Measurements from ENCODE around the gene S100PBP. TPM values are rescaled to one million over a fixed set of nuclear protein-coding genes. Genes with fewer than 3 reads are reported as not detected.
A peak's percentile ranks its signal among the peaks of the same experiment; 100 is the strongest.

The S100PBP gene
- polyA plus RNA-seq, 3 donors: 6.6 to 17.4 (median 7.1) TPM

GRCh38 chr1:32817815-32818786 is 648 bp downstream of the S100PBP start:
- peaks cover 93% of the 10 kb centered on the region for H3K79me2 ChIP-seq (ENCODE audit: insufficient read depth, low read length)
- H3K4me2 ChIP-seq (replicated peaks; ENCODE audit: extremely low read depth, low read length, poor library complexity, severe bottlenecking): peak overlapping the region; percentile 96
- Mint-ChIP-seq H3K27me3 (ENCODE audit: low read depth in 3 of 3) (peaks cover 0 to 2% (median 1%) of the 10 kb centered on the region in 3 donors), H3K4me1 (peaks cover 45% of the 10 kb centered on the region), H3K36me3 (peaks cover 2 to 5% of the 10 kb centered on the region in 2 donors), H3K9me3 (no peaks in the 10 kb centered on the region), H3K4me3 (peak overlapping the region; percentile 92 to 99), H3K27ac (peak overlapping the region; percentile 92 to 98 (median 96))
- WGBS (ENCODE audit: insufficient coverage): 2% methylated on average over 43 of the region's 51 CpGs
- intact Hi-C loops (cut with micrococcal nuclease): loop anchor here (5.0 kb wide), 3 partner anchors 161 to 426 kb away; partner anchors contain the start of genes BSDC1 (in 1 of the 2), RBBP4 (in 1 of the 2) and ZBTB8OS (in 1 of the 2)
- no peaks in the 10 kb centered on the region for H3K9me3 ChIP-seq (replicated peaks in 1 of 2; ENCODE audit: control insufficient read depth in 1 of 2, insufficient read depth in 1 of 2, low read length in 2 of 2)
- peak overlapping the region; percentile 93 for H3K9ac ChIP-seq (ENCODE audit: insufficient read depth, low read length, poor library complexity, severe bottlenecking)
- peak overlapping the region; percentile 85 to 93 for H3K27ac ChIP-seq (ENCODE audit: low read depth in 1 of 2, low read length in 2 of 2)
- no peaks in the 10 kb centered on the region for H3K36me3 ChIP-seq (replicated peaks in 1 of 2; ENCODE audit: control insufficient read depth in 1 of 2, insufficient read depth in 2 of 2, low read length in 2 of 2)
- peak overlapping the region; percentile 64 to 100 (median 97) for H3K4me3 ChIP-seq (replicated peaks in 1 of 3; ENCODE audit: low read depth in 2 of 3, low read length in 3 of 3)
- H2AFZ ChIP-seq (ENCODE audit: insufficient read depth, low read depth, low read length, poor library complexity, severe bottlenecking): peak overlapping the region; percentile 98
- peaks cover 30 to 46% of the 10 kb centered on the region in 2 donors for H3K4me1 ChIP-seq (ENCODE audit: control insufficient read depth in 1 of 2, insufficient read depth in 2 of 2, low read length in 2 of 2)
- H4K20me1 ChIP-seq (ENCODE audit: insufficient read depth, low read length): peaks cover 8% of the 10 kb centered on the region
- peak in 2 of 3 donors; percentile 34 to 67 for DNase-seq
- no peak for TF ChIP-seq CTCF (IDR thresholded peaks at IDR 0.05)
- no peaks in the 10 kb centered on the region for H3K27me3 ChIP-seq (ENCODE audit: control insufficient read depth in 2 of 2, insufficient read depth in 2 of 2, low read length in 2 of 2)

- peak overlapping the region; percentile 92 to 99 for H3K4me3 Mint-ChIP-seq
- H4K20me1 ChIP-seq (ENCODE audit: insufficient read depth, low read length): peaks cover 2% of the 10 kb centered on the region
- H3K4me1 ChIP-seq (ENCODE audit: control insufficient read depth in 1 of 2, insufficient read depth in 2 of 2, low read length in 2 of 2): peaks cover 30 to 44% of the 10 kb centered on the region in 2 donors
- H3K4me3 ChIP-seq (replicated peaks in 1 of 3; ENCODE audit: low read depth in 2 of 3, low read length in 3 of 3): peak overlapping the region in 1 of 3 experiments; percentile 97
- peaks cover 2 to 6% of the 10 kb centered on the region in 2 donors for H3K36me3 Mint-ChIP-seq
- DNase-seq: no peak
- H3K27me3 ChIP-seq (ENCODE audit: control insufficient read depth in 2 of 2, insufficient read depth in 2 of 2, low read length in 2 of 2): no peaks in the 10 kb centered on the region
- H3K79me2 ChIP-seq (ENCODE audit: insufficient read depth, low read length): peaks cover 91% of the 10 kb centered on the region
- TF ChIP-seq CTCF (IDR thresholded peaks at IDR 0.05): no peak
- H3K4me2 ChIP-seq (replicated peaks; ENCODE audit: extremely low read depth, low read length, poor library complexity, severe bottlenecking): peak overlapping the region; percentile 96
- peak overlapping the region; percentile 98 for H2AFZ ChIP-seq (ENCODE audit: insufficient read depth, low read depth, low read length, poor library complexity, severe bottlenecking)
- H3K9ac ChIP-seq (ENCODE audit: insufficient read depth, low read length, poor library complexity, severe bottlenecking): no peak overlapping the region
- peak overlapping the region in 6 of 7 donors; percentile 21 to 98 (median 94) for H3K27ac Mint-ChIP-seq
- peaks cover 42% of the 10 kb centered on the region for H3K4me1 Mint-ChIP-seq
- no peaks in the 10 kb centered on the region for H3K9me3 ChIP-seq (replicated peaks in 1 of 2; ENCODE audit: control insufficient read depth in 1 of 2, insufficient read depth in 1 of 2, low read length in 2 of 2)
- intact Hi-C loops (cut with micrococcal nuclease): loop anchor here (5.0 kb wide), 3 partner anchors 162 to 427 kb away; partner anchors contain the start of genes BSDC1 (in 1 of the 2), RBBP4 (in 1 of the 2) and ZBTB8OS (in 1 of the 2)
- H3K36me3 ChIP-seq (replicated peaks in 1 of 2; ENCODE audit: control insufficient read depth in 1 of 2, insufficient read depth in 2 of 2, low read length in 2 of 2): no peaks in the 10 kb centered on the region
- WGBS (ENCODE audit: insufficient coverage): 34% methylated on average over 5 of the region's 11 CpGs
- peak overlapping the region in 1 of 2 donors; percentile 85 for H3K27ac ChIP-seq (ENCODE audit: low read depth in 1 of 2, low read length in 2 of 2)
- H3K9me3 Mint-ChIP-seq: no peaks in the 10 kb centered on the region
- H3K27me3 Mint-ChIP-seq (ENCODE audit: low read depth in 3 of 3): peaks cover 0 to 2% (median 1%) of the 10 kb centered on the region in 3 donors
These were observed 1.5 kb downstream of the S100PBP start for GRCh38 chr1:32818804-32819541.
